ENCODE measurements around the gene CDCA8. TPM values are rescaled to one million over a fixed set of nuclear protein-coding genes. Genes with fewer than 3 reads are reported as not detected.

CDCA8 gene
- polyA plus RNA-seq, 4 donors, result 14.9 to 17.0 (median 16.4) TPM

Other genes with a start within 250 kb of the CDCA8 start
- 1 to 10 TPM; 1.9 to 2.8 (median 2.4) TPM for gene ZC3H12A, start 217.9 kb upstream of the CDCA8 start, polyA plus RNA-seq (ENCODE audit: insufficient read length in 4 of 4)
- gene MEAF6, start 177.8 kb upstream of the CDCA8 start, polyA plus RNA-seq (ENCODE audit: insufficient read length in 4 of 4), result 100 to 1,000 TPM in 1 of 4 donors, 10 to 100 TPM in 3; 74.2 to 106 (median 96.7) TPM
- gene SNIP1, start 138.2 kb upstream of the CDCA8 start, polyA plus RNA-seq (ENCODE audit: insufficient read length in 4 of 4), result 10 to 100 TPM; 12.2 to 14.8 (median 14.3) TPM
- gene DNALI1, start 135.6 kb upstream of the CDCA8 start, polyA plus RNA-seq (ENCODE audit: insufficient read length in 4 of 4), result 10 to 100 TPM; 18.0 to 72.4 (median 57.8) TPM
- 10 to 100 TPM; 55.5 to 85.3 (median 68.5) TPM for gene GNL2, start 96.6 kb upstream of the CDCA8 start, polyA plus RNA-seq (ENCODE audit: insufficient read length in 4 of 4)
- gene RSPO1, start 57.6 kb upstream of the CDCA8 start, polyA plus RNA-seq (ENCODE audit: insufficient read length in 4 of 4), result 10 to 100 TPM in 1 of 4 donors, 1 to 10 TPM in 3; 6.0 to 28.9 (median 7.0) TPM
- gene EPHA10, start 72.6 kb downstream of the CDCA8 start, polyA plus RNA-seq (ENCODE audit: insufficient read length in 4 of 4), result under 1 TPM; 0.09 to 0.40 (median 0.24) TPM
- gene MANEAL, start 101.3 kb downstream of the CDCA8 start, polyA plus RNA-seq (ENCODE audit: insufficient read length in 4 of 4), result 1 to 10 TPM; 3.6 to 4.7 (median 4.3) TPM
- 10 to 100 TPM; 20.9 to 35.2 (median 23.9) TPM for gene C1orf122, start 115.3 kb downstream of the CDCA8 start, polyA plus RNA-seq (ENCODE audit: insufficient read length in 4 of 4)
- 10 to 100 TPM; 12.1 to 14.3 (median 12.6) TPM for gene YRDC, start 115.7 kb downstream of the CDCA8 start, polyA plus RNA-seq (ENCODE audit: insufficient read length in 4 of 4)
- gene MTF1, start 167.1 kb downstream of the CDCA8 start, polyA plus RNA-seq (ENCODE audit: insufficient read length in 4 of 4), result 10 to 100 TPM in 2 of 4 donors, 1 to 10 TPM in 2; 7.7 to 10.9 (median 9.3) TPM

Measured in left renal pelvis (tissue), 4 donors.